IPS-20b (cell line): Measurements from ENCODE around the gene CACNG1.

Experiments
- H3K27ac ChIP-seq: one replicate; pipeline ENCODE4 v1.5.1; 2013; ENCODE audit warnings: low read length
- H3K27me3 ChIP-seq: 2 replicates; pipeline ENCODE4 v1.6.1; 2013; ENCODE audit warnings: mild to moderate bottlenecking, low read length, inconsistent platforms; ENCODE audit not compliant: insufficient read depth
- H3K36me3 ChIP-seq: 2 replicates; pipeline ENCODE4 v1.6.1; 2013; ENCODE audit warnings: low read depth, mild to moderate bottlenecking, inconsistent platforms, low read length, moderate library complexity; ENCODE audit not compliant: insufficient read depth
- H3K4me1 ChIP-seq: 2 replicates; pipeline ENCODE4 v1.6.1; 2013; ENCODE audit warnings: mild to moderate bottlenecking, control low read depth, inconsistent platforms, low read length, moderate library complexity; ENCODE audit not compliant: insufficient read depth
- H3K4me3 ChIP-seq: 2 replicates; pipeline ENCODE4 v1.5.1; 2013; ENCODE audit warnings: mild to moderate bottlenecking, low read length, inconsistent platforms
- H3K9ac ChIP-seq: 2 replicates; pipeline ENCODE4 v1.6.1; 2013; ENCODE audit warnings: low read depth, mild to moderate bottlenecking, inconsistent platforms, low read length, moderate library complexity
- H3K9me3 ChIP-seq: 2 replicates; pipeline ENCODE4 v1.6.1; 2013; ENCODE audit warnings: mild to moderate bottlenecking, low read depth, low read length, inconsistent platforms; ENCODE audit not compliant: insufficient read depth

CACNG1 gene

GRCh38 chr17:67054011-67054591 lies 9.7 kb downstream of the CACNG1 start:
- peaks cover 7% of the 10 kb centered on the region for H3K9me3 ChIP-seq
- no peak overlapping the region; the same call in 1 of the 2 replicates for H3K9ac ChIP-seq
- no peaks in the 10 kb centered on the region for H3K36me3 ChIP-seq
- no peaks in the 10 kb centered on the region for H3K27me3 ChIP-seq
- no peak overlapping the region for H3K27ac ChIP-seq
- no peaks in the 10 kb centered on the region for H3K4me1 ChIP-seq
- H3K4me3 ChIP-seq: no peak overlapping the region

- no peak overlapping the region for H3K27ac ChIP-seq
- H3K9me3 ChIP-seq: peaks cover 2% of the 10 kb centered on the region; the same call in 1 of the 2 replicates
- H3K4me3 ChIP-seq: no peak overlapping the region
- no peaks in the 10 kb centered on the region for H3K4me1 ChIP-seq
- no peaks in the 10 kb centered on the region for H3K27me3 ChIP-seq
- no peaks in the 10 kb centered on the region for H3K36me3 ChIP-seq
- H3K9ac ChIP-seq: no peak overlapping the region
Measured at GRCh38 chr17:67054608-67055007, 10.3 kb downstream of the CACNG1 start.

- Histone ChIP-seq H3K4me3 (no peak overlapping the region), H3K36me3 (no peaks in the 10 kb centered on the region), H3K27me3 (no peaks in the 10 kb centered on the region), H3K4me1 (no peaks in the 10 kb centered on the region), H3K9ac (no peak overlapping the region), H3K27ac (no peak overlapping the region), H3K9me3 (no peaks in the 10 kb centered on the region)
Measured at GRCh38 chr17:67055041-67055443, 10.7 kb downstream of the CACNG1 start.

GRCh38 chr17:67055811-67056745 lies 11.7 kb downstream of the CACNG1 start:
- H3K36me3 ChIP-seq: no peaks in the 10 kb centered on the region
- H3K9ac ChIP-seq: no peak overlapping the region
- no peaks in the 10 kb centered on the region for H3K27me3 ChIP-seq
- no peaks in the 10 kb centered on the region for H3K4me1 ChIP-seq
- H3K9me3 ChIP-seq: no peaks in the 10 kb centered on the region
- H3K27ac ChIP-seq: no peak overlapping the region
- no peak overlapping the region for H3K4me3 ChIP-seq

GRCh38 chr17:67056746-67057490 lies 12.6 kb downstream of the CACNG1 start:
- H3K9ac ChIP-seq: no peak overlapping the region
- no peak overlapping the region for H3K4me3 ChIP-seq
- H3K27ac ChIP-seq: no peak overlapping the region
- no peaks in the 10 kb centered on the region for H3K9me3 ChIP-seq
- H3K27me3 ChIP-seq: no peaks in the 10 kb centered on the region
- H3K4me1 ChIP-seq: no peaks in the 10 kb centered on the region
- no peaks in the 10 kb centered on the region for H3K36me3 ChIP-seq

GRCh38 chr17:67058036-67058435 lies 13.7 kb downstream of the CACNG1 start:
- Histone ChIP-seq H3K9ac (no peak overlapping the region), H3K27me3 (no peaks in the 10 kb centered on the region), H3K4me3 (no peak overlapping the region), H3K27ac (no peak overlapping the region), H3K9me3 (no peaks in the 10 kb centered on the region), H3K36me3 (no peaks in the 10 kb centered on the region), H3K4me1 (no peaks in the 10 kb centered on the region)

GRCh38 chr17:67059372-67059771 lies 15.0 kb downstream of the CACNG1 start:
- Histone ChIP-seq H3K36me3 (no peaks in the 10 kb centered on the region), H3K4me3 (no peak overlapping the region), H3K27me3 (no peaks in the 10 kb centered on the region), H3K27ac (no peak overlapping the region), H3K9ac (no peak overlapping the region), H3K4me1 (no peaks in the 10 kb centered on the region), H3K9me3 (no peaks in the 10 kb centered on the region)

- Histone ChIP-seq H3K27ac (no peak overlapping the region), H3K27me3 (no peaks in the 10 kb centered on the region), H3K9ac (no peak overlapping the region), H3K9me3 (no peaks in the 10 kb centered on the region), H3K4me3 (no peak overlapping the region), H3K36me3 (no peaks in the 10 kb centered on the region), H3K4me1 (no peaks in the 10 kb centered on the region)
Measured at GRCh38 chr17:67063141-67063540, 18.8 kb downstream of the CACNG1 start.

- Histone ChIP-seq H3K4me1 (no peaks in the 10 kb centered on the region), H3K9ac (no peak overlapping the region), H3K9me3 (no peaks in the 10 kb centered on the region), H3K27ac (no peak overlapping the region), H3K27me3 (no peaks in the 10 kb centered on the region), H3K36me3 (no peaks in the 10 kb centered on the region), H3K4me3 (no peak overlapping the region)
Measured at GRCh38 chr17:67066717-67067116, 22.4 kb downstream of the CACNG1 start.

- Histone ChIP-seq H3K36me3 (no peaks in the 10 kb centered on the region), H3K9ac (no peak overlapping the region)
Measured at GRCh38 chr17:67067571-67068482, 23.5 kb downstream of the CACNG1 start.

GRCh38 chr17:67068999-67069398 lies 24.6 kb downstream of the CACNG1 start:
- Histone ChIP-seq H3K4me1 (no peaks in the 10 kb centered on the region), H3K4me3 (no peak overlapping the region), H3K27ac (no peak overlapping the region), H3K9ac (no peak overlapping the region), H3K36me3 (no peaks in the 10 kb centered on the region), H3K27me3 (no peaks in the 10 kb centered on the region), H3K9me3 (no peaks in the 10 kb centered on the region)

More at GRCh38 chr17:67067571-67068482, 23.5 kb downstream of the CACNG1 start:
- H3K4me3 ChIP-seq: no peak overlapping the region
- H3K27me3 ChIP-seq: no peaks in the 10 kb centered on the region
- no peaks in the 10 kb centered on the region for H3K4me1 ChIP-seq
- H3K9me3 ChIP-seq: no peaks in the 10 kb centered on the region
- H3K27ac ChIP-seq: no peak overlapping the region
